H1 (cell line): Measurements from ENCODE around the gene DHRS7B. TPM values are rescaled to one million over a fixed set of nuclear protein-coding genes. Genes with fewer than 3 reads are reported as not detected.

Source experiments
- CTCF ChIA-PET: fragments of 300-600 bp; sonication (Branson Sonifier 250); formaldehyde crosslinking; loops from one replicate; lab custom pipeline; 2021; ENCODE audit not compliant: partially characterized antibody; lab: Charles Lee
- POLR2A ChIA-PET: fragments of 300-600 bp; sonication (Branson Sonifier 250); formaldehyde crosslinking; loops from one replicate; lab custom pipeline; 2021; ENCODE audit warnings: inconsistent platforms; ENCODE audit not compliant: partially characterized antibody; lab: Charles Lee
- DNase-seq, 2 experiments: peaks; one replicate each; pipeline versions ENCODE4 v3.0.0 to v3.0.0-alpha.2; 2010 to 2022; ENCODE audit warnings: low spot score in 2 of 2, low read depth in 1 of 2, mixed read lengths in 1 of 2
- FAIRE-seq: peaks from 2 replicates; lab custom pipeline; 2011; peaks lifted over from hg19 to GRCh38; lab: Jason Lieb, UNC
- H2AFZ ChIP-seq: 2 replicates; pipeline ENCODE4 v1.8.1; 2012; ENCODE audit warnings: low read length, inconsistent platforms
- H2AK5ac ChIP-seq: 2 replicates; pipeline ENCODE4 v1.6.1; 2013; ENCODE audit warnings: low read depth, low read length
- H2BK120ac ChIP-seq: replicated peaks from 2 replicates; pipeline ENCODE3; 2013; ENCODE audit warnings: low read depth, low read length, inconsistent platforms
- H2BK12ac ChIP-seq: 2 replicates; pipeline ENCODE4 v1.6.1; 2013; ENCODE audit warnings: low read depth, low read length
- H2BK15ac ChIP-seq: 2 replicates; pipeline ENCODE4 v1.6.1; 2013; ENCODE audit warnings: low read length
- H2BK20ac ChIP-seq: 2 replicates; pipeline ENCODE4 v1.6.1; 2013; ENCODE audit warnings: low read length
- H2BK5ac ChIP-seq: 2 replicates; pipeline ENCODE4 v1.6.1; 2013; ENCODE audit warnings: low read depth, low read length
- H3K14ac ChIP-seq: 2 replicates; pipeline ENCODE4 v1.6.1; 2013; ENCODE audit warnings: inconsistent platforms; ENCODE audit not compliant: insufficient read length
- H3K18ac ChIP-seq: 2 replicates; pipeline ENCODE4 v1.6.1; 2013; ENCODE audit warnings: low read length; ENCODE audit errors: extremely low read depth
- H3K23ac ChIP-seq: 2 replicates; pipeline ENCODE4 v1.6.1; 2013; ENCODE audit warnings: inconsistent platforms; ENCODE audit not compliant: insufficient read length
- H3K23me2 ChIP-seq: 2 replicates; pipeline ENCODE4 v1.6.1; 2013; ENCODE audit warnings: low read depth, low read length
- H3K27ac ChIP-seq: 2 replicates; pipeline ENCODE4 v1.6.1; 2011; ENCODE audit warnings: low read depth, low read length, inconsistent platforms
- H3K27me3 ChIP-seq, 4 experiments: replicated peaks in 1 of 4; 1 replicate in 1 of 4; 2 replicates in 3 of 4; pipeline versions ENCODE4 v1.6.1 to v1.8.1; 2011 to 2013; ENCODE audit warnings: low read length in 3 of 4, mild to moderate bottlenecking in 3 of 4, inconsistent platforms in 2 of 4, mixed read lengths in 2 of 4, moderate library complexity in 1 of 4; ENCODE audit not compliant: control insufficient read depth in 3 of 4, insufficient read depth in 3 of 4; ENCODE audit errors: extremely low read depth in 1 of 4
- H3K36me3 ChIP-seq, 4 experiments: 2 replicates each; pipeline versions ENCODE4 v1.6.1 to v1.8.1; 2011 to 2013; ENCODE audit warnings: mild to moderate bottlenecking in 4 of 4, low read length in 3 of 4, moderate library complexity in 2 of 4, control low read depth in 1 of 4, inconsistent platforms in 1 of 4; ENCODE audit not compliant: insufficient read depth in 4 of 4, control insufficient read depth in 2 of 4
- H3K4ac ChIP-seq: replicated peaks from 2 replicates; pipeline ENCODE3; 2013; ENCODE audit warnings: low read length, low read depth, mixed read lengths, inconsistent platforms; ENCODE audit not compliant: insufficient read length
- H3K4me1 ChIP-seq, 4 experiments: replicated peaks in 1 of 4; 1 replicate in 1 of 4; 2 replicates in 3 of 4; pipeline versions ENCODE4 v1.6.1 to v1.8.1; 2011 to 2013; ENCODE audit warnings: low read length in 3 of 4, inconsistent platforms in 2 of 4, mixed read lengths in 1 of 4; ENCODE audit not compliant: insufficient read depth in 4 of 4, control insufficient read depth in 3 of 4
- H3K4me2 ChIP-seq, 2 experiments: 2 replicates each; pipeline versions ENCODE4 v1.6.1 to v1.8.1; 2011 to 2013; ENCODE audit warnings: low read depth in 2 of 2, low read length in 2 of 2, control low read depth in 1 of 2, inconsistent platforms in 1 of 2, mild to moderate bottlenecking in 1 of 2; ENCODE audit not compliant: insufficient read depth in 1 of 2
- H3K4me3 ChIP-seq, 4 experiments: fragments of 200-600, 300-600 bp in 1 of 4; sonication (generic), shearing (Covaris generic), sonication (Bioruptor Twin) in 1 of 4; 2 replicates each; pipeline versions ENCODE4 v1.5.1 to v1.8.1; 2011 to 2016; ENCODE audit warnings: low read length in 4 of 4, low read depth in 3 of 4, control low read depth in 2 of 4, inconsistent platforms in 2 of 4, mild to moderate bottlenecking in 2 of 4, mixed read lengths in 1 of 4, moderate library complexity in 1 of 4; ENCODE audit not compliant: insufficient read depth in 2 of 4; ENCODE audit errors: extremely low read depth in 1 of 4
- H3K56ac ChIP-seq: replicated peaks from 2 replicates; pipeline ENCODE3; 2013; ENCODE audit warnings: low read depth, mild to moderate bottlenecking, mixed read lengths, low read length, inconsistent platforms; ENCODE audit not compliant: insufficient read length
- H3K79me1 ChIP-seq: 2 replicates; pipeline ENCODE4 v1.6.1; 2013; ENCODE audit warnings: low read depth, low read length, control low read depth
- H3K79me2 ChIP-seq, 2 experiments: 2 replicates each; pipeline versions ENCODE4 v1.6.1 to v1.8.1; 2012 to 2013; ENCODE audit warnings: low read length in 2 of 2, mild to moderate bottlenecking in 2 of 2, inconsistent platforms in 1 of 2; ENCODE audit not compliant: insufficient read depth in 2 of 2, control insufficient read depth in 1 of 2
- H3K9ac ChIP-seq, 4 experiments: replicated peaks in 1 of 4; 1 replicate in 1 of 4; 2 replicates in 3 of 4; pipeline versions ENCODE4 v1.6.1 to v1.8.1; 2011 to 2013; ENCODE audit warnings: low read depth in 3 of 4, low read length in 3 of 4, control low read depth in 2 of 4, mild to moderate bottlenecking in 2 of 4, moderate library complexity in 2 of 4, inconsistent platforms in 1 of 4; ENCODE audit errors: extremely low read depth in 1 of 4
- H3K9me3 ChIP-seq, 2 experiments: 2 replicates each; pipeline versions ENCODE4 v1.6.1 to v1.8.1; 2012 to 2013; ENCODE audit warnings: mild to moderate bottlenecking in 2 of 2, moderate library complexity in 2 of 2, control low read depth in 1 of 2, inconsistent platforms in 1 of 2, low read depth in 1 of 2, low read length in 1 of 2, mixed read lengths in 1 of 2; ENCODE audit not compliant: insufficient read depth in 2 of 2
- H4K20me1 ChIP-seq, 2 experiments: replicated peaks in 1 of 2; 2 replicates each; pipeline versions ENCODE3 to v1.8.1; 2011 to 2013; ENCODE audit warnings: inconsistent platforms in 2 of 2, low read length in 2 of 2, mild to moderate bottlenecking in 1 of 2; ENCODE audit not compliant: insufficient read depth in 2 of 2, control insufficient read depth in 1 of 2
- H4K5ac ChIP-seq: 2 replicates; pipeline ENCODE4 v1.6.1; 2013; ENCODE audit warnings: low read length, low read depth, mixed read lengths, inconsistent platforms; ENCODE audit not compliant: insufficient read length
- H4K8ac ChIP-seq: 2 replicates; pipeline ENCODE4 v1.8.0; 2013; ENCODE audit warnings: mild to moderate bottlenecking, moderate library complexity, low read length, inconsistent platforms; ENCODE audit not compliant: insufficient read depth; ENCODE audit errors: extremely low read depth
- H4K91ac ChIP-seq: replicated peaks from 2 replicates; pipeline ENCODE3; 2013; ENCODE audit warnings: low read length, mixed read lengths, inconsistent platforms; ENCODE audit not compliant: insufficient read length
- ATF2 ChIP-seq: IDR thresholded peaks from 2 replicates; pipeline ENCODE4 v1.6.1; 2012; ENCODE audit warnings: low read length, inconsistent platforms
- CHD1 ChIP-seq: IDR thresholded peaks from 2 replicates; pipeline ENCODE4 v1.6.1; 2012; ENCODE audit warnings: low read depth, low read length, improper control_type of control experiment
- CHD2 ChIP-seq: IDR thresholded peaks from 2 replicates; pipeline ENCODE4 v1.6.1; 2012; ENCODE audit warnings: low read length, improper control_type of control experiment
- CREB1 ChIP-seq: IDR thresholded peaks from 2 replicates; pipeline ENCODE4 v1.6.1; 2012; ENCODE audit warnings: inconsistent platforms
- EGR1 ChIP-seq: IDR thresholded peaks from 2 replicates; pipeline ENCODE4 v1.6.1; 2011; ENCODE audit warnings: low read depth, low read length, borderline replicate concordance
- NRF1 ChIP-seq: IDR thresholded peaks from 2 replicates; pipeline ENCODE4 v1.6.1; 2011; ENCODE audit warnings: mild to moderate bottlenecking, low read depth, low read length, improper control_type of control experiment
- RAD21 ChIP-seq, 2 experiments: IDR thresholded peaks in 1 of 2; conservative IDR thresholded peaks in 1 of 2; 2 replicates each; pipeline ENCODE4 v1.6.1; 2011; ENCODE audit warnings: low read depth in 2 of 2, low read length in 2 of 2, improper control_type of control experiment in 1 of 2, inconsistent platforms in 1 of 2, mild to moderate bottlenecking in 1 of 2, moderate library complexity in 1 of 2
- SIRT6 ChIP-seq: IDR thresholded peaks from one replicate; pipeline ENCODE4 v1.7.1; 2012; ENCODE audit warnings: low read length, inconsistent platforms
- WGBS, 2 experiments: shearing (Covaris generic) in 1 of 2; methylation state at CpG; one replicate each; pipeline versions ENCODE4 v1.1.6 to v1.1.7; 2013 to 2015; ENCODE audit warnings: low lambda C conversion rate in 2 of 2, mixed read lengths in 2 of 2, inconsistent platforms in 1 of 2, low coverage in 1 of 2, missing lambda C conversion rate in 1 of 2; ENCODE audit not compliant: insufficient replicate concordance in 2 of 2, insufficient coverage in 1 of 2, insufficient read length in 1 of 2; ENCODE audit errors: extremely low coverage in 1 of 2, missing lambda C conversion rate in 1 of 2; 5-methylcytosine and 5-hydroxymethylcytosine counted together
- polyA plus RNA-seq, 7 experiments: library from polyadenylated mRNA; depleted of rRNA in 3 of 7; stranded (reverse) in 5 of 7; unstranded in 2 of 7; fragments of >200 nt in 5 of 7; fragments of 200-250 nt in 2 of 7; gene quantifications; 1 replicate in 5 of 7; 2 replicates in 1 of 7; 4 replicates in 1 of 7; pipeline versions ENCODE4 v1.2.1 to v1.2.3, GENCODE V29; 2011 to 2013; ENCODE audit warnings: missing spikeins in 2 of 7, mixed read lengths in 2 of 7
- total RNA-seq: library from RNA; stranded (reverse); fragmentation: NEBNext Ultra II Directional; extraction: Animal tissue kit (Norgen Biotek cat#: 25700); gene quantifications from 2 replicates; pipeline ENCODE4 v1.2.1, GENCODE V29; 2021

The DHRS7B gene
- total and polyA plus RNA-seq, 2 of the 8 experiments (the other 6 are each of a cell fraction or from before 2014, with no cell fraction given) = 11.0 to 27.9 TPM

- H3K56ac ChIP-seq = no peak overlapping the region
- TF ChIP-seq NRF1 (no peak), CHD1 (no peak), ATF2 (no peak), EGR1 (no peak), CHD2 (no peak), CREB1 (no peak), SIRT6 (no peak), RAD21 (IDR thresholded peaks at IDR 0.05 in 1 of 2, conservative IDR thresholded peaks at IDR 0.05 in 1 of 2; ENCODE audit: low read depth in 2 of 2, low read length in 2 of 2) (no peak)
- TF ChIP-seq, all 59 proteins: peak for 0
- no peak for FAIRE-seq
- Histone ChIP-seq H4K8ac (no peak overlapping the region), H3K9me3 (peaks cover 13 to 23% of the 10 kb centered on the region in 2 experiments; a peak in 3 of 4 replicates), H3K9ac (no peak overlapping the region), H3K23ac (no peak overlapping the region), H2BK120ac (no peak overlapping the region), H3K27ac (no peak overlapping the region), H4K20me1 (no peaks in the 10 kb centered on the region), H2BK15ac (no peak overlapping the region), H3K36me3 (peaks cover 0 to under 1% (median 0%) of the 10 kb centered on the region in 4 experiments; a peak in 1 of 8 replicates), H2AK5ac (no peak overlapping the region), H3K4ac (no peak overlapping the region), H2AFZ (no peak overlapping the region), H4K91ac (no peak overlapping the region), H3K18ac (no peak overlapping the region), H3K14ac (no peak overlapping the region), H4K5ac (no peak overlapping the region), H2BK5ac (no peak overlapping the region), H3K27me3 (no peaks in the 10 kb centered on the region), H3K79me1 (no peaks in the 10 kb centered on the region), H3K4me2 (no peak overlapping the region), H2BK20ac (no peak overlapping the region), H3K79me2 (no peaks in the 10 kb centered on the region), H2BK12ac (no peak overlapping the region), H3K4me3 (no peak overlapping the region), H3K23me2 (no peaks in the 10 kb centered on the region), H3K4me1 (no peaks in the 10 kb centered on the region)
- whole genome bisulfite sequencing, 2 experiments = 86% methylated on average over 1 of the region's 1 CpG; no CpG with 5 or more reads in 1 of the 2 experiments
- POLR2A ChIA-PET = no interaction called here
- DNase-seq = no peak
- CTCF ChIA-PET = interaction anchor here (0.6 kb wide), 1 partner anchor 54 kb away, joined by 3 read pairs; no protein-coding TSS in a partner anchor
Measured at GRCh38 chr17:21152731-21153130, 26.0 kb downstream of the DHRS7B start.
